GM21737 (cell line): Measurements from ENCODE around the gene UPP1.
"Not testable (repeated sequence)": the region's sequence is repeated elsewhere in the genome, so short reads cannot be mapped to it uniquely, and the experiment has no call there.

ENCODE experiments used
- ATAC-seq: cut with Tn5 transposase; IDR thresholded peaks from one replicate; pipeline ENCODE4 v1.9.1; 2021; ENCODE audit warnings: mild to moderate bottlenecking, moderate library complexity; ENCODE audit not compliant: unreplicated experiment

The UPP1 gene

DNA sequence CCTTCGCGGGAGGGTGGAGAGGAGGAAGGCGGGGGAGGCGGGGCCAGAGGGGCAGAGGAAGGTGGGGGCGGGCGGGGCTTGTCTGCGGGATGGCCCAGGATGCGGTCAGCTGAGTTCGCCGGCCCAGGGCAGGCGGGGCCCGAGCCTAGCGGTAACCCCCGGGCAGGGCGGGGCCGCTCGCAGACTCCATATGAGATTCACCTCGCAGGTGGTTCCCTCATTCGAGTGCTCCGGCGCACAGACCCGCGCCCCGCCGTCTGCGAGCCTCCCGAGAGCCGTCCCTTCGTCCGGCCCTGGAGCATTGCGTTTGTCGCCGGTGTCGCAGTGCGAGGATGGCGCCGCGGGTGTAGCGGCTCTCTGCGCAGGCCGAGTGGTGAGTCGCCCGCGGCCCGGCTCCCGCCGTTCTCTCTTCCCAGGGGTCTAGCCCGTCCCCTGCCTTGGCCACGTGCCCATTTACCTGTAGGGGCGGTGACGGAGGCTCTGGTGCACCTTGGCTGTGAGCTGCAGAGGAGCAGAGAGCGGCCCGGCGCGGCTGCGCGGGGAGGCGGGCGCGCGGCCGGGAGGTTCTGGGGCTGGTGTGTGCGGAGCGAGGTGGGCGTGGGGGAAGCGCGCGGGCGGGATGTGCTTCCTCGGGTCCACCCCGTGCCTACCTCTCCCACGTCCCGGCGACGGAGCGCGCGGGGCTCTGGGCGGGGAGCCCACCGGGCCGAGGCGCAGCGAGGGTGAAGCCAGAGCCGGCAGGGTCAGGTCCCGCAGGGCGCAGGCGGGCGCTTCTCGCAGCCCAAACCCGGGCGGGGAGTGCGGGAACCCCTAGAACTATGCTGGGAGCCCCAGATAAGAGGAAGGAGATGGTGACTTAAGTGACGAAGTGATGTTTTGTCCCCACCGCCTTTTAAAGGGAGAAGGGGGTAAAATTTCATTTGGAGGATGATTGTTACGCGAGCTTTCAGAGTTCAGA is at the start of gene UPP1:
TSS of gene UPP1 (plus strand) at position 220 of the 958 bp plus-strand sequence. CDS start 5,519 bp downstream, outside the sequence.
- ATAC-seq, result peak; percentile 55

DNA sequence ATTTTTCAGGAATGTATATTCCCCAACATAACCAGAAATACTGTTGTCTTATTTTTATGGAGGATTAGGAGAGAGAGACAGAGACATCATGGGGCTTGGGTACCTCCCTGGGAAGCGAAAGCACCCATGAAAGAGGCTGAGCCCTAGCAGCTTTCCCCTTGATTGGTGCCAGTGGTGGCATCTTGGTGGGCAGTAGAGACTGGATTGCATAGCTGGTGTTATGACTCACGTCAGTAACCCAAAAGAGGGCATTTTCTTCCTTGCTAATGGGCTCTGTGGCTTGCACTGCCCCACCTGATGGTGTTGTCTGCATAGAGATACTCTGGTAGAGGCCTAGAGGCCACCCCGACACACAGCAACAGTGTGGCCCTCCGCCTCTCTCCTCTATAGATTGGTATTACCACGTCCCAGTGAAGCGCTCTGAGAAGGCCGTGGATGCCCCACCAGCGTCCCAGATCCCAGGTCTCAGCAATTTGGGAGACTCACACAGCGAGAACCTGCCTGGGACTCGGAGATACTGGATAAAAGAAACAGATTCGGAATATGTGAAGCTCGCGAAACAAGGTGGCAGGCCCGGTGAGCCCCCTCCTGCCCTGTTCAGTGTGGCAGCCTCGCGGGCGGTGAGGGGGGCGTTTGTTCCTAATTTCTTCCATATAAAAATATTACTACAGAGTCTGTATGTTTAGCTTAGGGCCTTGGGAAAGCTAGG is 48.0 kb upstream of the UPP1 start:
- no peak for ATAC-seq

DNA sequence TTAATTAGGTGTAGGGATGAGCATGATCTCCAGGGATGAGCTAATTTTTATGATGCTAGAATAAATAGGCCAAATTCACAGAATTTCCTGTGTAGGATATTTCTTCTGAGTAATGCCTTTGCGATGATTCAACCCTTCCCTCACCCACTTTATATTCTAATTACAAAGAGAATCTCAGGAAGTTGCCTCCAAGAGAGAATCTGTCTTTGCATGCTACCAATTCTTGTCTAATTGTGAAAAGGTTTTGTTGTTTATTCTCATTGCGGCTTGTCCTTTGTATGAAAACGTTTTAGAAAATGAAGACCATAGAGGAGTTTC is 47.5 kb upstream of the UPP1 start:
- no peak for ATAC-seq

DNA sequence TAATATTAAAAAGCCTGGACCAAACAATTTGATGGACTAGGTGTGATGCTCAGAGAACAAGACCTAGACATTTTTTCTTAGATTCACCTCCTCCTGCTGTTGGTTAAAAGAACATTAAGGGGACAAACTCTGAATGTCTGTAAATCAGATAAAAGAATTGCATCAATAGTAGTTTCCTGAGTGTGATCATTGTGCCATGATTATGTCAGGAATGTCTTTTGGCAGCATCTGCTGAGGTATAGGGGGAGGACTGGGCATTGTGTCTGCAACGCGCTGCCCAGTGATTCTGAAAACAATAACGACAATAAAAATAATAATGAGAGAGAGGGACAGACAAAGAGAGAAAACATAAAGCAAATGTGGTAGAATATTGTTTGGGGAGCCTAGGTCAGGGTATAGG is 46.8 kb upstream of the UPP1 start:
- no peak for ATAC-seq

DNA sequence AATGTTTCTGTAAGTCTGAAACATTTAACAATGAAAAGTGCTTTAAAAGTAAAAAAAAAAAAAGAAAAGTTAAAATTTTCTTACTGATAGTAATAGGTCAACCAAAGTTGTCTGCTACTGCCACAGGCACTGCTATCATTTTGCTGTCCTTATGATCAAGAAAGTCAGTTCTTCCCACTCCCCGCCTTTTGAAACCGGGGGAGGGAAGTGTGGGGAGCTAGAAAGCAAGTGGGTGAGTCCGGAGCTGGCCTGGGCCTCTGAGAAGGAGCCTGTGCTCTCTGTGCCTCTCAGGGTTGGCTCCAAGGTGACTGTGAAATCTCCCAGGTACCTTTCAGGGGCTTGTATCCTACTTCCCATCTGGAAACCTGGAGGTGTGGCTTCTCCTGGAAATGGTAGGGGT is 46.4 kb upstream of the UPP1 start:
- ATAC-seq, result no peak

DNA sequence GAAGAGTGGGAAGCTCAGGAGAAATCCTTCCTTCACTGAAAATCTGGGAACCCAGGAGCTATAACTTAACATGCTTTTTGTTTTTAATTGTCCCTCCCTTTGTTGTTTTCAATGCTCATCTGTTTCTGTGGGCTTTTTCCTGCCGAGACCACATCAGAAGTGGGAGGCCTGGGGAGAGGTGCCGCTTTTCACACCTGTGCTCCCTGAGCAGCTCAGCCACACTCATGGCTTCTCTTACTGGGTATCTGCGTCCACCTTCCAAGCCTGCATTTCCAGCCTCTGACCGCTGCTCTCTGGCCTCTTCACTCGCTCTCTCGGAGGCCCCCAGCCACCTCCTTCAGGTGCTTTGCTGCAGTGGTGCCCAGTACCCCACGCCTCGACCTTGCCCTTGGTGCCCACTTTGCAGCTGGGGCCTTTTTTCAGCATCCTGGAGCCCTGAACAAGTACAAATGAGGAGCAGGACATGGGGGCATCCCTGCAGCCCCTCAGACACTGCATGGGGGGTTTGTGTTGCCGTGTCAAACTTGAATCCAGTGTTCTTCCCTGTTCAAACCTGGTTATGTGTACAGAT is 43.8 kb upstream of the UPP1 start:
- no peak for ATAC-seq

DNA sequence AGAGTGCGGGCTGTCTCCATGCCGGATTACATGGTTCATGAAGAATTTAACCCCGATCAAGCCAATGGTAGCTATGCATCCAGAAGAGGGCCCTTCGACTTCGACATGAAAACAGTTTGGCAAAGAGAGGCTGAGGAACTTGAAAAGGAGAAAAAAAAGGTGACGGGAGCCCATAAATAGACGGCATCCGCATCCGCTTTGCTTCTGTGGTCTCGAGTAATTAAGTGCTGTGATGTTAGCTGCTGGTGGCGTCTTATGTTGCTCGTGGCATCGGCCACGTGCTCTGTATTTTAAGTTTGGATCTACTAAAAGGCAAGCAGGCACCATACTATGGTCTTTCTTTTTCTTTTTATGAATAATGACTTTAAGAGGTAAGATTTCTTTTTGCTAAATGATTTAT is 42.6 kb upstream of the UPP1 start:
- no peak for ATAC-seq

DNA sequence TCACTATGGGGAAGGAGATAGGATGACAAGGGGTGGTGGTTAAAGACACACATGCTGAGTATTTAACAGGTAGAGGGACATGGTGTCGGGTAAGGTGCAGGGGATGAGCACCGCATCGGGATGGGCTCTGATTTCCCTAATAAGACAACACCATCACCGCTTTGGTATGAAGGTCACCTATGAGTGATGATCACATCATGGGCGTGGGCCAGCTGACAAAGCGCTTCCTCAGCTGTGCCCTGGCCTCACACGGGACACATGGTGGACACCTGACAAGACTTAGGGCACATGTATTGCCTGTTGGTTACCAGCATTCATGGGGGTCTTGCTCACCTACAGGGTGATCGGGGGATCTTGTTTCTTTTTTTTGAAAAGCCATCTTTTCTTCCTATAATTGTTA is 41.0 kb upstream of the UPP1 start:
- no peak for ATAC-seq

DNA sequence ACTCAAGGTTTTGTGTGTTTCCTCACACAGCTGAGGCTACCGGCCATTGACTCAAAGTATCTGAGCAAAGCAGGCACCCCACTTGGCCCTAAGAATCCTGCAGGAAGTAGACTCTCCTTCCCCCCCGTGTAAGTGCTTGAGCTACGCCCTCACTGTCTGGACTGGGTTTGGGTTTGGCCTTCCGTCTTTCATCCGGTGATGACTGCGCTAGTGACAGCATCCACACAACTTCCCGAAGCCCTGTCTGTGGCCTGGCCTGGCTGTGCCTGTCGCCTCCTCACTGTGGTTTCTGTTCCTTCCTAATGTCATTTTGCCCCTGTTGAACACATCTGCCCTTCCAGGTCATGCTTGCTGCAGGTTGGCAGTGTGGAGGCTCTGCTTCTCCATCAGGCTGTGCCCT is 39.2 kb upstream of the UPP1 start:
- ATAC-seq, result no peak

DNA sequence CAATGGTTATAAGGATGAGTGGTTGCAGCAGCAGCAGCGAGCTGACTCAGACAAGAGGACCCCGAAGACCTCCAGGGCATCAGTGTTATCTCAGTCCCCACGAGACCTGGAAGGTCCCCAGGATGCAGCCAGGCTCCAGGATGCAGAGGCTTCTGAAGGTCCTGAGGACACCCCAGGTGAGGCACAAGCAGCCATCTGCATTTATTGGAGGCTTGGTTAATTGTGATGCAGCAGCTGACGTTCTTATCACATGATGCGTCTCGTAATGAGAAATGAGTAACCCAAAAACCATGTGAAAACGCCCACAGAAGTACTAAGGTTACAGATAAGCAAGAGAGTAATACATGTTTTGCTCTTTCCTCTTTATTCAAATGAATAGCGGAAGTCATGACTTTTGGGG is 36.3 kb upstream of the UPP1 start:
- no peak for ATAC-seq

DNA sequence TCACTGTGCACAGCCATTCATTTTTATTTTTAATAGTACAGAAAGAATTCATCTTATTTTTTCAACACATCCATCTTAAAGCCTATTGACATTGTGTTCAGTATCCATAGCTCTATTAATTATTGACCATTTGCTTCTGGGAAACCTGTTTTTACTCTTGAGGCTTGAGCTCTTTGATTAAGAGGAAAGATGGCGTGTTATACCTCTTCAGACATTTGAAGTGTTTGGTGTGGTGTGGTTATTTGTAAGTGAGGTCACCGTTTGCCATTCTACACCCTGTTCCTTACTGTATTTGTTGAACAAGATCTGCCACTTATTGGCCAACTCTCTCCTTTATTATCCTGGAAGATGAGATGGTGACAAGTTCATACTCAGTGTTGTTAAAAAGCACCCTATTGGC is 35.3 kb upstream of the UPP1 start:
- no peak for ATAC-seq

DNA sequence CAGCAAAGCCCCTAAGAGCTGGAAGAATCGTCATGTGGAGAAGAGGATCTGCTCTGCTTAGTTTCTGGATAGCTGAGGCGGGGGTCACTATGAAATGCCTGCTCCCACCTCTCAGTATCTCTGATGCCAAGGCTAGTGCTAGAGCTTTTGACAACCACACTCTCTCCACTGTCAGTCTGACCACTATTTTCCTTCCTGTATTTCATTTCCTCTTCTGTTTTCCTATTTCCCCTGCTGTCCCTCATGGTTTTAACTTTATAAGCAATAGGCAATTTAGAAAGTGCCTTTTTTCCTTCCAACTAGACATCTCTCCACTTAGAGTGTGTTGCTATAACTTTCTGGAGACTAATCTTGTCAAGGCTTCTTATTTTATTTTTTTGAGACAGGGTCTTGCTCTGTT is 30.1 kb upstream of the UPP1 start:
- ATAC-seq, result no peak

DNA sequence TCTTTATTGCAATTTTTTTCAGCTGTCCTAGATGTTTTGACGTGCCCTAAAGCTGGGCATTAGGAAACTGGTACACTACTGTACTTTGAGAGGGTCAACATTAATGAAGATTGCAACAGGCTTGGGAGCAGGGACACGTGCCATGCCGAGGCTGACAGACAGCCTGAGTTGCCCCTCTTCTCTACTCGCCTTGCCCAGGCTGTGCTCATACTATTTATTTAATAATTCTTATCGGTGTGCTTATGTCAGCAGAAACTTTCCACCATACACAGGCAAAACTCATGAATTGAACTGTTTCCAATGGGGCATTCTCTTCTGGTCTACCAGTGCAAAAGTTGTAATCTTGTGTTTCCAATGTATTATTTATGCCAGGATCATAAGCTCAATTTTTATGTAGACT is 29.4 kb upstream of the UPP1 start:
- ATAC-seq, result no peak

DNA sequence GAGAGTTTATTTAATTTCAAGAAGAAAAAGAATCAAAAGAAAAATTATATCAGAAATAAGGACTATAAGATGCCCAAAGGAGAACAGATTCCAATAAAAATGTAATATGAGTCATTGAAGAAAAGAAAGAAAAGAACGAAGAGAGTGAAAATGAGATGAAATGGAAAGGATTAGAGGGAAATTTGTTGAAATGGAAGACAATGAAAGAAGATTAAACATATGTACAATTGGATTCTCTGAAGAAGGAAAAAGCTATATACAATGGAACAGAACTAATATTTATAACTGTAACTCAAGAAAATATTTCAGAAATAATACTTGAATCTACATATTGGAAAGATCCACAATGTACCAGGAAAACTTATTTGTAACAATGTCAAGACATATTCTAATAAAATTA is 25.1 kb upstream of the UPP1 start:
- ATAC-seq, result no peak

DNA sequence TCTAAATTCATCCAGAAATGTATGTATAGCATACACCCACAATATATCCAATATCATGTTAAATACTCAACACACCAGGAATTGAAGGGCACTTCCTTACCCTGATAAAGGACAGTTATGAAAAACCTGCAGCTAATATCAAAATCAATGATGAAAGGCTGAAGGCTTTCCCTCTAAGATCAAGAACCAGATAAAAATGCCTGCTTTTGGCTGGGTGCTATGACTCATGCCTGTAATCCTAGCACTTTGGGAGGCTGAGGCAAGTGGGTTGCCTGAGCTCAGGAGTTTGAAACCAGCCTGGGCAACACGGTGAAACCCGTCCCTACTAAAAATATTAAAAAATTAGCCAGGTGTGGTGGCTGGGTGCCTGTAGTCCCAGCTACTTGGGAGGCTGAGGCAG is 21.6 kb upstream of the UPP1 start:
- no peak for ATAC-seq

DNA sequence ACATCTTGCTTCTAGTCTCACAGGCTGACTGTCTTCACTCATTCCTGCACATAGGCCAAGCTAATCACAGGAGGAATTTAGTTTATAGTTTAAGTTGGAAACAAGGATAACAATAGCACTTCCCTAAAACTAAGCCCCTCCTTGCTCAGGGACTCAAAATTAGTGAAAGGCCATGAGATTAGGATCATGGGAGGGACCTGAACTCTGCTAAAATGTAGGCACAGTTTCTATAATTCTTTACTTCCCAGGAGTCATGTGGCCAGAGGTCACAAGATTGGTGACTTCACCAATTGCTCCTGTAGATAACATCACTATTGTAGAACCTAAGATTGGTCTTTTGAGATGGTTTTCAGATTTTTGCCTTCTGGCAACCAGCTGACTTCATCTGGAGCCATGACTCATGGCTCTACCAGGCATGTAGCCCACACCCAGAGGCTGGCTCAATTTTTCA is 14.8 kb upstream of the UPP1 start:
- no peak for ATAC-seq

DNA sequence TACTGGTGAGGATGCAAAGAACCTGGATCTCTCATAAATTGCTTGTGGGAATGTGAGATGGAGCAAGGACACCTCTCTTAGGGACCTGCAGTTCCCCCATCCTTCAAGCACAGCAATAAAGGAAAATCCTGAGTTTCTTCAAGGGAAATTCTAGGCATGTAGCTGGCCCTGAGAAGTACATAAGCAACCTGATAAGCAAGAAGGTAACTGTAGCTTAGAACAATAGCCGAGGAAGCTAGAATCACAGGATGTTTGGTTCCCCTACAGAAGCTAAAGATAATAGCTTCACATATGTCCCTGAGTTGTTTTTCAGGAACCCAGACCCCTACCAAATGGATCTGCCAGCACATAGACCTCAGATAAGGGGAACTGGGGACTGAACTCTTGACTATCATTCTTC is 11.6 kb upstream of the UPP1 start:
- no peak for ATAC-seq

DNA sequence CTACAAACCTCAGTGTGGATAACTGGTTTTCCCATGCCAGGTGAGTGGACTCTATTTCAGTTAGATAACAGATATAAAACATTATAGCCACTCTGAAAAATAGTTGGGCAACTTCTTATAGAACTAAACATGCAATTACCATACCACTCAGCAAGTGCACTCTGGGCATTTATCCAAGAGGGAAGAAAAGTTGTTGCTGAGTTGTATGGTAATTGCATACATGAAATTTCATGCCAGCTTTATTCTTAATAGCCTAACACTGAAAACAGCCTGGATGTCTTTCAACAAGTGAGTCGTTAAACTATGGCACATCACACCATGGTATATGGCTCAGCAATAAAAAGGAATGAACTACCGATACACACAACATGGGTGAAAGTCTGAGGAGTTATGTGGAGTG is 10.6 kb upstream of the UPP1 start:
- no peak for ATAC-seq

DNA sequence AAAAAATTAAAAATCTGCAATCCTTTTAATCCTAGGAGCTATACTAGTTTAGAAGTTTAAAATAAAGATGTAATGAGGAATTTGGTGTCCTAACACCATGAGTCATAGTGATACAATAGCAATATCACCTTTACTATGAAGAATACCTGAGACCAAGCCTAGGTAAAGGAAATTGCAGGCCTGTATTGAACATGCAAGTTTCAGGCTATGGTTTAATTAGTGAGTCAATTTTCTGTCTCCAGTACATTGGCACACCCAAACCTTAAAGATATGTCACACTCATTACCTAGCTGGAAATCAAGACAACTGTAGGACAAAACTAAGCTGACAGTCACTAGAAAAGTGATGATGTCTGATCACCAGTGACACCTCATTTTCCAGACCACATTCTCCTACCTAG is 6.7 kb upstream of the UPP1 start:
- ATAC-seq, result not testable (repeated sequence)

DNA sequence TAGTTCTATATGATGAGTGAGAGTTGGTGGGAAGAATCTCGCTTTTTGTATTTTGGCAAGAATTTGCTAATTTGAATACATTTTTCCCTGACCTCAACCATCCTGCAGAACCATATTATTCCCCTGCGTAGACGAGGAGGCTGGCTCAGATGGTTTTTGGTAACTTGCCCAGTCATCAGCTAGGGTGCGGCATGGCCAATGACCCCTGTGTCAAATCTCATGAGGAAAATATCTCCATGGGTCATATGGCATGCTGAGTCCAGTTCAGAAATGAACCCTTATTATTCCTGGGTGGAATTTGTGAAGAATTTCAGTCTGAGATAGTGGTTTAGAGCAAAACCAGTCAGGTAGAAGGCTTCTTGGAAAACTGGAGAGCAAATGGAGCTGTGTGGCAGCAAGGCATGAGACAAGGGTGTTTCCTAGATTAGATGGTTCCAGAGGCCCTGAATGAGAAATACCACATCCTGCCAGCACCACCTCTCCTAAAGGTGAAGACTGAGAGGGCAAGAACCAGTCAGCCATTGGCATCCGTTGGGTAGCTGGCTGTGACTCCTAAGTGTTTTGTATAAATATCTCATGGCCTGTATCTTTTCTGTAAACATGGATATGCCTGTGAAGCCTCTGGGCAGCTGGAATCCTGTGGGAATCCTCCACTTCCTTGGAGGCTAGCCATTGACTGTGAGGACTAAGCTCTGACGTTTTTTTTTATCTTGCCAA is 5.8 kb upstream of the UPP1 start:
- no peak for ATAC-seq

DNA sequence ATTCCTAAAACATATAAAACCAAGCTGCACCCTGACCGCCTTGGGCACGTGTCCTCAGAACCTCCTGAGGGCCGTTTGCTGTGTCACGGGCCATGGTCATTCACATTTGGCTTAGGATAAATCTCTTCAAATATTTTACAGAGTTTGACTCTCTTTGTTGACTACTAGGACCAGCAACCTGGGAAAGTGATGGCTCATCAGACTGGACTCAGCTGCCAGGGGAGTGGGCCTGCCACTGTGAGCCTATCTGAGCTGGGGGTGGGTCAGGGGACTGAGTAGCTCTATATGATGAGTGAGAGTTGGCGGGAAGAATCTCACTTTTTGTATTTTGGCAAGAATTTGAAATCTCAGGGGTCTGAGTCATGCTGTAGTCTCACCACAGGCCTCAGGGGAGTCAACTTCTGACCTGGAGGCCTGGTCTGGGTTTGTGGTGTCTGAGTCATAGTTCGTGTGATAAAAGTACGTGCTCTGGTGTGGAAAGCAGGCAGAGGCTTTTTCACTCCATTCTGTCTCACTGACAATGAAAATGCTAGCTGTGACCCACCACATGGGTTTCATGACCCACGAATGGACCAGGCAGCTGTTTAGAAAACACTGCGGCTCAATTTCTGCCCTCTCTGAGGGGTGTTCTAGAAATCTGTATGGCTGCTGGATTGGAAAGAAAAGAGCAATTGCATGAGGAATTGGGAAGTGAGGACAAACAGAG is 4.2 kb upstream of the UPP1 start:
- ATAC-seq, result peak; percentile 53
